ENCODE measurements around the gene CYRIA. TPM values are rescaled to one million over a fixed set of nuclear protein-coding genes. Genes with fewer than 3 reads are reported as not detected.
A peak's percentile ranks its signal among the peaks of the same experiment; 100 is the strongest.

The CYRIA gene
- total and polyA plus RNA-seq, 2 donors (not counting 1 experiment from before 2014, with no cell fraction given), result 6.3 to 10.2 TPM

GRCh38 chr2:16644221-16644925 is 21.3 kb downstream of the CYRIA start:
- Histone ChIP-seq H3K4me2 (ENCODE audit: extremely low read depth, insufficient read depth, low read length) (no peak overlapping the region), H3K79me2 (ENCODE audit: control insufficient read depth, insufficient read depth, low read length) (no peaks in the 10 kb centered on the region), H3K36me3 (ENCODE audit: control insufficient read depth, insufficient read depth, low read length) (no peaks in the 10 kb centered on the region), H4K20me1 (ENCODE audit: control insufficient read depth, extremely low read depth, insufficient read depth, low read length) (no peaks in the 10 kb centered on the region), H2AFZ (ENCODE audit: low read length) (no peak overlapping the region), H3K4me1 (ENCODE audit: control insufficient read depth, extremely low read depth, insufficient read depth, low read length) (peaks cover 5% of the 10 kb centered on the region), H3K4me3 (replicated peaks in 1 of 4; ENCODE audit: control extremely low read depth in 1 of 4, insufficient read depth in 1 of 4, low read depth in 3 of 4, low read length in 4 of 4) (no peak overlapping the region), H3K9me3 (ENCODE audit: control insufficient read depth, insufficient read depth, low read depth, low read length) (no peaks in the 10 kb centered on the region), H3K27me3 (ENCODE audit: control insufficient read depth, insufficient read depth, low read length) (no peaks in the 10 kb centered on the region), H3K9ac (ENCODE audit: insufficient read depth, low read length) (no peak overlapping the region), H3K27ac (ENCODE audit: insufficient read depth, low read length) (no peak overlapping the region)
- TF ChIP-seq EZH2 (IDR thresholded peaks at IDR 0.05; ENCODE audit: low read length, missing control alignments), result no peak
- no peak for TF ChIP-seq CTCF (conservative IDR thresholded peaks at IDR 0.05 in 1 of 2, IDR thresholded peaks at IDR 0.05 in 1 of 2; ENCODE audit: low read depth in 1 of 2, low read length in 2 of 2)
- peak in 1 of 2 donors; percentile 76 for DNase-seq (ENCODE audit: low read depth in 2 of 2)

GRCh38 chr2:16643099-16643498 is 22.5 kb downstream of the CYRIA start:
- Histone ChIP-seq H3K27ac (ENCODE audit: insufficient read depth, low read length) (no peak overlapping the region), H3K27me3 (ENCODE audit: control insufficient read depth, insufficient read depth, low read length) (no peaks in the 10 kb centered on the region)
- peak in 1 of 2 donors; percentile 38 for DNase-seq (ENCODE audit: low read depth in 2 of 2)

GRCh38 chr2:16642088-16642487 is 23.5 kb downstream of the CYRIA start:
- Histone ChIP-seq H3K9me3 (ENCODE audit: control insufficient read depth, insufficient read depth, low read depth, low read length) (no peaks in the 10 kb centered on the region), H3K4me3 (replicated peaks in 1 of 4; ENCODE audit: control extremely low read depth in 1 of 4, insufficient read depth in 1 of 4, low read depth in 3 of 4, low read length in 4 of 4) (no peak overlapping the region), H2AFZ (ENCODE audit: low read length) (no peak overlapping the region), H4K20me1 (ENCODE audit: control insufficient read depth, extremely low read depth, insufficient read depth, low read length) (no peaks in the 10 kb centered on the region), H3K27me3 (ENCODE audit: control insufficient read depth, insufficient read depth, low read length) (no peaks in the 10 kb centered on the region), H3K4me1 (ENCODE audit: control insufficient read depth, extremely low read depth, insufficient read depth, low read length) (peaks cover 5% of the 10 kb centered on the region), H3K27ac (ENCODE audit: insufficient read depth, low read length) (no peak overlapping the region), H3K79me2 (ENCODE audit: control insufficient read depth, insufficient read depth, low read length) (no peaks in the 10 kb centered on the region), H3K9ac (ENCODE audit: insufficient read depth, low read length) (no peak overlapping the region), H3K4me2 (ENCODE audit: extremely low read depth, insufficient read depth, low read length) (no peak overlapping the region), H3K36me3 (ENCODE audit: control insufficient read depth, insufficient read depth, low read length) (no peaks in the 10 kb centered on the region)
- TF ChIP-seq CTCF (conservative IDR thresholded peaks at IDR 0.05 in 1 of 2, IDR thresholded peaks at IDR 0.05 in 1 of 2; ENCODE audit: low read depth in 1 of 2, low read length in 2 of 2) (no peak), EZH2 (IDR thresholded peaks at IDR 0.05; ENCODE audit: low read length, missing control alignments) (no peak)
- DNase-seq (ENCODE audit: low read depth in 2 of 2), result no peak

More at GRCh38 chr2:16643099-16643498, 22.5 kb downstream of the CYRIA start:
- H3K36me3 ChIP-seq (ENCODE audit: control insufficient read depth, insufficient read depth, low read length), result no peaks in the 10 kb centered on the region
- H3K4me1 ChIP-seq (ENCODE audit: control insufficient read depth, extremely low read depth, insufficient read depth, low read length), result peaks cover 5% of the 10 kb centered on the region
- TF ChIP-seq CTCF (conservative IDR thresholded peaks at IDR 0.05 in 1 of 2, IDR thresholded peaks at IDR 0.05 in 1 of 2; ENCODE audit: low read depth in 1 of 2, low read length in 2 of 2) (no peak), EZH2 (IDR thresholded peaks at IDR 0.05; ENCODE audit: low read length, missing control alignments) (no peak)
- no peak overlapping the region for H3K4me2 ChIP-seq (ENCODE audit: extremely low read depth, insufficient read depth, low read length)
- H3K9ac ChIP-seq (ENCODE audit: insufficient read depth, low read length), result no peak overlapping the region
- no peaks in the 10 kb centered on the region for H3K9me3 ChIP-seq (ENCODE audit: control insufficient read depth, insufficient read depth, low read depth, low read length)
- no peak overlapping the region for H3K4me3 ChIP-seq (replicated peaks in 1 of 4; ENCODE audit: control extremely low read depth in 1 of 4, insufficient read depth in 1 of 4, low read depth in 3 of 4, low read length in 4 of 4)
- H2AFZ ChIP-seq (ENCODE audit: low read length), result no peak overlapping the region
- H4K20me1 ChIP-seq (ENCODE audit: control insufficient read depth, extremely low read depth, insufficient read depth, low read length), result no peaks in the 10 kb centered on the region
- no peaks in the 10 kb centered on the region for H3K79me2 ChIP-seq (ENCODE audit: control insufficient read depth, insufficient read depth, low read length)
